ENCODE results near the gene SLC39A3.

DNA sequence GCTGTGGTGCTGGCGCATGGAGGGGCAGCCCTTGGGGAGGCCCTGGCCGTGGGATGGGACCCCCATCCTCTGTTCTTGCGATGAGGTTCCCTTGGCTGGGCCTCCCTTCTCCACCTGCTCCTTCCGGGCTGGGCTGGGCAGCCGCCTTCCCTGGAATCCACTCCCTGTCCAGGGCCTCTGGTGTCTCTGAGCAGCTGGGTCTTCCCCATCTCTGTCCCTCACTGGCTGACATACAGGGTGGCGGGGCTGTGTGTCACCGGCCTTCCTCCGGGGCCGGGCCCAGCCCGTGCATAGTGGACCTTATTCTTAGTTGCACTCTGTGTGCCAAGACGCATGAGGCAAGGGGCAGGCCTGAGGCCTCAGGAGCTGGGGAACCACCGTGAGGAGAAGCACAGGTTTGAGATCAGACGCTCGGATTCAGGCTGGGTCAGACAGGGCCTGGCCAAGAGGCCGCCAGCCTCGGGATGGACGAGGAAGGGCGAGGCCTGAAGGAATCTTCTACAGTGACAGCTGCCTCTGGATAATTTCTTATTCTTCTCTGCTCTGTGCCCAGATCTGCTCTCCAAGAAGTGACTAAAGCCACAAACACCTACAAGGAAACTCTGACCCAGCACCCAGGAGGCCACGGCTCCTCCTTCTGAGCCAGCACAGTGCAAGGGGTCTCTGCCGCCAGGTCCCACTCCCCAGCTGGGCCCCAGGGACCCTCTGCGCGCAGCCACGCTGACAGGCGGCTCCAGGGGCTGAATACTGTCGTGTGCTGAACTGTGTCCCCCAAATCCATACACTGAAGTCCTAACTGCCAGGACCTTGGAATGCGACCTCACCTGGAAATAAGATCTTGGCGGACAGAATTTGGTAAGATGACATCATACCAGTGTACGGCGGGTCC, 32.2 kb upstream of the SLC39A3 start:
- TF ChIP-seq, protein P1, sequence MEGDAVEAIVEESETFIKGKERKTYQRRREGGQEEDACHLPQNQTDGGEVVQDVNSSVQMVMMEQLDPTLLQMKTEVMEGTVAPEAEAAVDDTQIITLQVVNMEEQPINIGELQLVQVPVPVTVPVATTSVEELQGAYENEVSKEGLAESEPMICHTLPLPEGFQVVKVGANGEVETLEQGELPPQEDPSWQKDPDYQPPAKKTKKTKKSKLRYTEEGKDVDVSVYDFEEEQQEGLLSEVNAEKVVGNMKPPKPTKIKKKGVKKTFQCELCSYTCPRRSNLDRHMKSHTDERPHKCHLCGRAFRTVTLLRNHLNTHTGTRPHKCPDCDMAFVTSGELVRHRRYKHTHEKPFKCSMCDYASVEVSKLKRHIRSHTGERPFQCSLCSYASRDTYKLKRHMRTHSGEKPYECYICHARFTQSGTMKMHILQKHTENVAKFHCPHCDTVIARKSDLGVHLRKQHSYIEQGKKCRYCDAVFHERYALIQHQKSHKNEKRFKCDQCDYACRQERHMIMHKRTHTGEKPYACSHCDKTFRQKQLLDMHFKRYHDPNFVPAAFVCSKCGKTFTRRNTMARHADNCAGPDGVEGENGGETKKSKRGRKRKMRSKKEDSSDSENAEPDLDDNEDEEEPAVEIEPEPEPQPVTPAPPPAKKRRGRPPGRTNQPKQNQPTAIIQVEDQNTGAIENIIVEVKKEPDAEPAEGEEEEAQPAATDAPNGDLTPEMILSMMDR (IDR thresholded peaks at IDR 0.05), result no peak
- TF ChIP-seq POLR2AphosphoS5 (IDR thresholded peaks at IDR 0.05; ENCODE audit: low read depth, low read length) (no peak), SIN3A (IDR thresholded peaks at IDR 0.05; ENCODE audit: borderline replicate concordance, insufficient read depth, low read depth, low read length) (no peak), TCF7L2 (IDR thresholded peaks at IDR 0.05; ENCODE audit: low read depth, low read length) (no peak)
- TF ChIP-seq, protein P2, sequence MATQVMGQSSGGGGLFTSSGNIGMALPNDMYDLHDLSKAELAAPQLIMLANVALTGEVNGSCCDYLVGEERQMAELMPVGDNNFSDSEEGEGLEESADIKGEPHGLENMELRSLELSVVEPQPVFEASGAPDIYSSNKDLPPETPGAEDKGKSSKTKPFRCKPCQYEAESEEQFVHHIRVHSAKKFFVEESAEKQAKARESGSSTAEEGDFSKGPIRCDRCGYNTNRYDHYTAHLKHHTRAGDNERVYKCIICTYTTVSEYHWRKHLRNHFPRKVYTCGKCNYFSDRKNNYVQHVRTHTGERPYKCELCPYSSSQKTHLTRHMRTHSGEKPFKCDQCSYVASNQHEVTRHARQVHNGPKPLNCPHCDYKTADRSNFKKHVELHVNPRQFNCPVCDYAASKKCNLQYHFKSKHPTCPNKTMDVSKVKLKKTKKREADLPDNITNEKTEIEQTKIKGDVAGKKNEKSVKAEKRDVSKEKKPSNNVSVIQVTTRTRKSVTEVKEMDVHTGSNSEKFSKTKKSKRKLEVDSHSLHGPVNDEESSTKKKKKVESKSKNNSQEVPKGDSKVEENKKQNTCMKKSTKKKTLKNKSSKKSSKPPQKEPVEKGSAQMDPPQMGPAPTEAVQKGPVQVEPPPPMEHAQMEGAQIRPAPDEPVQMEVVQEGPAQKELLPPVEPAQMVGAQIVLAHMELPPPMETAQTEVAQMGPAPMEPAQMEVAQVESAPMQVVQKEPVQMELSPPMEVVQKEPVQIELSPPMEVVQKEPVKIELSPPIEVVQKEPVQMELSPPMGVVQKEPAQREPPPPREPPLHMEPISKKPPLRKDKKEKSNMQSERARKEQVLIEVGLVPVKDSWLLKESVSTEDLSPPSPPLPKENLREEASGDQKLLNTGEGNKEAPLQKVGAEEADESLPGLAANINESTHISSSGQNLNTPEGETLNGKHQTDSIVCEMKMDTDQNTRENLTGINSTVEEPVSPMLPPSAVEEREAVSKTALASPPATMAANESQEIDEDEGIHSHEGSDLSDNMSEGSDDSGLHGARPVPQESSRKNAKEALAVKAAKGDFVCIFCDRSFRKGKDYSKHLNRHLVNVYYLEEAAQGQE (IDR thresholded peaks at IDR 0.05; ENCODE audit: insufficient read depth in 1 of 2, low read depth in 2 of 2, low read length in 1 of 2), result no peak
